NCI-H82 treated with DMSO at 0.1 percent for 48 hours (cell line): Measurements from ENCODE around the gene MKNK2.

Source experiments
- DNase-seq: peaks from one replicate; lab custom pipeline; 2025; ENCODE audit not compliant: unreplicated experiment; lab: John Stamatoyannopoulos, UW

MKNK2 gene

GRCh38 chr19:2033115-2033824 is 17.8 kb downstream of the MKNK2 start:
- DNase-seq, result no peak

- DNase-seq, result peak; percentile 6
Observed at GRCh38 chr19:2032296-2032941, 18.6 kb downstream of the MKNK2 start.

- no peak for DNase-seq
Observed at GRCh38 chr19:2027361-2027760, 23.7 kb downstream of the MKNK2 start.

- DNase-seq, result no peak
Observed at GRCh38 chr19:2026770-2027169, 24.3 kb downstream of the MKNK2 start.

- no peak for DNase-seq
Observed at GRCh38 chr19:2022289-2022688, 28.8 kb downstream of the MKNK2 start.

GRCh38 chr19:2021453-2022140 is 29.4 kb downstream of the MKNK2 start:
- DNase-seq, result no peak

GRCh38 chr19:2018752-2019151 is 32.3 kb downstream of the MKNK2 start:
- DNase-seq, result no peak

- peak; percentile 15 for DNase-seq
Observed at GRCh38 chr19:2016041-2016807, 34.8 kb downstream of the MKNK2 start.

- peak; percentile 16 for DNase-seq
Observed at GRCh38 chr19:2015608-2015950, 35.5 kb downstream of the MKNK2 start, which contains the start of gene BTBD2. Gene BTBD2, minus strand, starts transcription at chr19:2015714. Its CDS starts 11 bp downstream, at chr19:2015703.

GRCh38 chr19:2014731-2015607 is 36.1 kb downstream of the MKNK2 start:
- DNase-seq, result no peak

- DNase-seq, result no peak
Observed at GRCh38 chr19:2014131-2014571, 36.9 kb downstream of the MKNK2 start.

GRCh38 chr19:2013683-2013961 is 37.4 kb downstream of the MKNK2 start:
- DNase-seq, result no peak

- no peak for DNase-seq
Observed at GRCh38 chr19:2012941-2013682, 37.9 kb downstream of the MKNK2 start.

GRCh38 chr19:2011169-2011568 is 39.9 kb downstream of the MKNK2 start:
- no peak for DNase-seq

GRCh38 chr19:2010135-2010668 is 40.8 kb downstream of the MKNK2 start:
- DNase-seq, result no peak

GRCh38 chr19:2003874-2004273 is 47.2 kb downstream of the MKNK2 start:
- no peak for DNase-seq

- DNase-seq, result no peak
Observed at GRCh38 chr19:1999856-2000515, 51.1 kb downstream of the MKNK2 start.

GRCh38 chr19:1998712-1999708 is 52.0 kb downstream of the MKNK2 start:
- no peak for DNase-seq
